ENCODE results near the gene CHN2. TPM values are rescaled to one million over a fixed set of nuclear protein-coding genes. Genes with fewer than 3 reads are reported as not detected.
A peak's percentile ranks its signal among the peaks of the same experiment; 100 is the strongest.

The CHN2 gene
- total and polyA plus RNA-seq, 8 donors: 8.2 to 32.9 (median 24.0) TPM

- no peak overlapping the region for H3K27ac ChIP-seq
- WGBS, 2 donors: 68 to 79% methylated on average over 6 of the region's 6 CpGs
- peaks cover 0 to 4% (median 0%) of the 10 kb centered on the region in 3 donors for H3K4me1 ChIP-seq
- TF ChIP-seq CTCF (IDR thresholded peaks at IDR 0.05): no peak
- no peak overlapping the region for H3K4me3 ChIP-seq
- intact Hi-C loops (cut with DNase I): no loop called here
- no peaks in the 10 kb centered on the region for H3K36me3 ChIP-seq
- DNase-seq (no peak), ATAC-seq (no peak), FAIRE-seq (no peak)
- H3K9me3 ChIP-seq: no peaks in the 10 kb centered on the region
- H3K27me3 ChIP-seq: no peaks in the 10 kb centered on the region
Measured at GRCh38 chr7:29445736-29446135, 251.2 kb downstream of the CHN2 start.

- Histone ChIP-seq H3K27me3 (no peaks in the 10 kb centered on the region), H3K36me3 (no peaks in the 10 kb centered on the region), H3K27ac (no peak overlapping the region), H3K4me3 (no peak overlapping the region), H3K9me3 (no peaks in the 10 kb centered on the region), H3K4me1 (peaks cover 0 to 4% (median 0%) of the 10 kb centered on the region in 3 donors)
- intact Hi-C loops (cut with DNase I): no loop called here
- no peak for TF ChIP-seq CTCF (IDR thresholded peaks at IDR 0.05)
- ATAC-seq: no peak
- FAIRE-seq: no peak
- no peak for DNase-seq
- 92 to 93% methylated on average over 3 of the region's 3 CpGs for WGBS, 2 donors
Measured at GRCh38 chr7:29447828-29448227, 253.3 kb downstream of the CHN2 start.

GRCh38 chr7:29449569-29450260, 255.1 kb downstream of the CHN2 start:
- H3K27me3 ChIP-seq: no peaks in the 10 kb centered on the region
- FAIRE-seq: no peak
- ATAC-seq: peak in 3 of 4 donors; percentile 47 to 51 (median 47)
- 55 to 59% methylated on average over 3 of the region's 3 CpGs for WGBS, 2 donors
- H3K4me1 ChIP-seq: peaks cover 0 to 4% (median 0%) of the 10 kb centered on the region in 3 donors
- no peak for DNase-seq
- H3K4me3 ChIP-seq: no peak overlapping the region
- TF ChIP-seq CTCF (IDR thresholded peaks at IDR 0.05): no peak
- intact Hi-C loops (cut with DNase I): no loop called here
- no peaks in the 10 kb centered on the region for H3K36me3 ChIP-seq
- no peaks in the 10 kb centered on the region for H3K9me3 ChIP-seq
- no peak overlapping the region for H3K27ac ChIP-seq

- H3K36me3 ChIP-seq: no peaks in the 10 kb centered on the region
- H3K27me3 ChIP-seq: no peaks in the 10 kb centered on the region
- WGBS, 2 donors: 41 to 50% methylated on average over 2 of the region's 2 CpGs
- no peaks in the 10 kb centered on the region for H3K9me3 ChIP-seq
- DNase-seq (no peak), ATAC-seq (peak in 1 of 4 donors; percentile 34), FAIRE-seq (no peak)
- no peak overlapping the region for H3K4me3 ChIP-seq
- no peak overlapping the region for H3K27ac ChIP-seq
- H3K4me1 ChIP-seq: no peaks in the 10 kb centered on the region
- intact Hi-C loops (cut with DNase I): no loop called here
- TF ChIP-seq CTCF (IDR thresholded peaks at IDR 0.05): no peak
Measured at GRCh38 chr7:29453021-29453420, 258.4 kb downstream of the CHN2 start.

GRCh38 chr7:29454464-29454863, 259.9 kb downstream of the CHN2 start:
- no peaks in the 10 kb centered on the region for H3K9me3 ChIP-seq
- no peak overlapping the region for H3K4me3 ChIP-seq
- no peaks in the 10 kb centered on the region for H3K27me3 ChIP-seq
- DNase-seq: no peak
- no peak for FAIRE-seq
- H3K27ac ChIP-seq: no peak overlapping the region
- H3K36me3 ChIP-seq: no peaks in the 10 kb centered on the region
- ATAC-seq: no peak
- intact Hi-C loops (cut with DNase I): no loop called here
- no peaks in the 10 kb centered on the region for H3K4me1 ChIP-seq
- 89 to 93% methylated on average over 4 of the region's 4 CpGs for WGBS, 2 donors
- no peak for TF ChIP-seq CTCF (IDR thresholded peaks at IDR 0.05)
